Left ventricle myocardium inferior (tissue), 1 donor: ENCODE results near the gene SCGB1D4. TPM values are rescaled to one million over a fixed set of nuclear protein-coding genes. Genes with fewer than 3 reads are reported as not detected.
"Not testable (repeated sequence)": the region's sequence is repeated elsewhere in the genome, so short reads cannot be mapped to it uniquely, and the experiment has no call there.

Experiments
- DNase-seq: peaks from one replicate; pipeline ENCODE4 v3.0.0-alpha.2; 2020
- H3K27ac ChIP-seq: fragments of 200-600 bp; replicated peaks from 2 replicates; pipeline ENCODE4 v1.8.0; 2021
- H3K27me3 ChIP-seq: fragments of 200-600 bp; 2 replicates; pipeline ENCODE4 v1.8.0; 2021; ENCODE audit warnings: low read depth
- H3K36me3 ChIP-seq: fragments of 200-600 bp; 2 replicates; pipeline ENCODE4 v1.8.0; 2021
- H3K4me1 ChIP-seq: fragments of 200-600 bp; 2 replicates; pipeline ENCODE4 v1.8.0; 2021
- H3K4me3 ChIP-seq: fragments of 200-600 bp; 2 replicates; pipeline ENCODE4 v1.8.0; 2021; ENCODE audit warnings: mild to moderate bottlenecking, moderate library complexity
- H3K9me3 ChIP-seq: fragments of 200-600 bp; replicated peaks from 2 replicates; pipeline ENCODE4 v1.8.0; 2021
- CTCF ChIP-seq: fragments of 200-600 bp; IDR thresholded peaks from 2 replicates; pipeline ENCODE4 v1.8.0; 2021; ENCODE audit warnings: antibody characterized with exemption, mild to moderate bottlenecking, borderline replicate concordance
- intact Hi-C: fragments of 100-400 bp; cut with micrococcal nuclease; formaldehyde crosslinking; loops from one replicate; pipeline ENCODE4 v1.11.0; 2022
- total RNA-seq: library from RNA; stranded (reverse); fragmentation: NEBNext Ultra II Directional; extraction: Animal tissue kit (Norgen Biotek cat#: 25700); gene quantifications from one replicate; pipeline ENCODE4 v1.2.1, GENCODE V29; 2021
- donor health status: DM: no; HTN: yes; CAD: no; lungs with severe emphysema.

The SCGB1D4 gene
- total RNA-seq, 1 donor from 2014 or later: not detected

GRCh38 chr11:62338218-62338617 is 39.3 kb upstream of the SCGB1D4 start:
- peak overlapping the region; percentile 75 for H3K4me3 ChIP-seq
- H3K9me3 ChIP-seq: no peaks in the 10 kb centered on the region
- DNase-seq: no peak
- H3K36me3 ChIP-seq: no peaks in the 10 kb centered on the region
- peaks cover 24% of the 10 kb centered on the region for H3K4me1 ChIP-seq
- TF ChIP-seq CTCF: no peak
- H3K27me3 ChIP-seq: peaks cover 23% of the 10 kb centered on the region
- H3K27ac ChIP-seq: no peak overlapping the region
- intact Hi-C loops: no loop called here

GRCh38 chr11:62337303-62338181 is 38.7 kb upstream of the SCGB1D4 start, which contains the start of gene ASRGL1:
ASRGL1 (plus strand) TSS chr11:62337448; CDS start chr11:62337978, 530 bp downstream.
- intact Hi-C loops: no loop called here
- no peak for TF ChIP-seq CTCF

GRCh38 chr11:62336949-62337302 is 38.1 kb upstream of the SCGB1D4 start:
- H3K9me3 ChIP-seq, DNase-seq, H3K36me3 ChIP-seq, intact Hi-C loops, H3K27ac ChIP-seq: not testable (repeated sequence)
- Histone ChIP-seq H3K27me3 (peaks cover 32% of the 10 kb centered on the region), H3K4me1 (peaks cover 24% of the 10 kb centered on the region), H3K4me3 (peak overlapping the region; percentile 75)

More at GRCh38 chr11:62337303-62338181, 38.7 kb upstream of the SCGB1D4 start, which contains the start of gene ASRGL1:
- peak within 1 kb of the TSS; percentile 20 for H3K27ac ChIP-seq
- no peaks in the 10 kb centered on the region for H3K9me3 ChIP-seq
- H3K4me1 ChIP-seq: peaks cover 24% of the 10 kb centered on the region
- peak; percentile 87 for DNase-seq
- no peaks in the 10 kb centered on the region for H3K36me3 ChIP-seq
- peaks cover 28% of the 10 kb centered on the region for H3K27me3 ChIP-seq
- peak within 1 kb of the TSS; percentile 75 for H3K4me3 ChIP-seq

- H3K27me3 ChIP-seq: peaks cover 46% of the 10 kb centered on the region
- no peaks in the 10 kb centered on the region for H3K36me3 ChIP-seq
- H3K4me1 ChIP-seq: peaks cover 16% of the 10 kb centered on the region
- TF ChIP-seq CTCF: no peak
- DNase-seq: no peak
- intact Hi-C loops: no loop called here
- no peak overlapping the region for H3K4me3 ChIP-seq
- H3K27ac ChIP-seq: no peak overlapping the region
- no peaks in the 10 kb centered on the region for H3K9me3 ChIP-seq
Measured at GRCh38 chr11:62333768-62334167, 34.9 kb upstream of the SCGB1D4 start.

GRCh38 chr11:62331264-62331663 is 32.4 kb upstream of the SCGB1D4 start:
- H3K9me3 ChIP-seq, H3K4me3 ChIP-seq, H3K36me3 ChIP-seq, DNase-seq, H3K4me1 ChIP-seq, H3K27ac ChIP-seq, intact Hi-C loops: not testable (repeated sequence)
- H3K27me3 ChIP-seq: peaks cover 50% of the 10 kb centered on the region

- H3K27me3 ChIP-seq: peaks cover 48% of the 10 kb centered on the region
- H3K4me1 ChIP-seq, intact Hi-C loops, H3K4me3 ChIP-seq, DNase-seq, H3K36me3 ChIP-seq, H3K9me3 ChIP-seq, H3K27ac ChIP-seq: not testable (repeated sequence)
Measured at GRCh38 chr11:62327541-62327940, 28.7 kb upstream of the SCGB1D4 start.

GRCh38 chr11:62326719-62327118 is 27.8 kb upstream of the SCGB1D4 start:
- intact Hi-C loops, H3K9me3 ChIP-seq, H3K4me1 ChIP-seq, DNase-seq, H3K27ac ChIP-seq, H3K4me3 ChIP-seq, H3K36me3 ChIP-seq: not testable (repeated sequence)
- H3K27me3 ChIP-seq: peaks cover 50% of the 10 kb centered on the region

- H3K27me3 ChIP-seq: peaks cover 56% of the 10 kb centered on the region
- intact Hi-C loops, H3K4me1 ChIP-seq, H3K4me3 ChIP-seq, H3K27ac ChIP-seq, DNase-seq, H3K36me3 ChIP-seq, H3K9me3 ChIP-seq: not testable (repeated sequence)
Measured at GRCh38 chr11:62325781-62326180, 26.9 kb upstream of the SCGB1D4 start.
